Stimulated activated CD8-positive, alpha-beta memory T cell treated with anti-CD3 and anti-CD28 coated beads, Interleukin-2, amount 100 ng/mL, for 48 hours (primary cell): Measurements from ENCODE around the gene CALR3.
"Not testable (repeated sequence)": the region's sequence is repeated elsewhere in the genome, so short reads cannot be mapped to it uniquely, and the experiment has no call there.

Experiments used
- DNase-seq, 2 donors: peaks; one replicate each; pipeline ENCODE4 v3.0.0-alpha.2; 2020; ENCODE audit warnings: low read depth in 2 of 2

Gene CALR3

DNA sequence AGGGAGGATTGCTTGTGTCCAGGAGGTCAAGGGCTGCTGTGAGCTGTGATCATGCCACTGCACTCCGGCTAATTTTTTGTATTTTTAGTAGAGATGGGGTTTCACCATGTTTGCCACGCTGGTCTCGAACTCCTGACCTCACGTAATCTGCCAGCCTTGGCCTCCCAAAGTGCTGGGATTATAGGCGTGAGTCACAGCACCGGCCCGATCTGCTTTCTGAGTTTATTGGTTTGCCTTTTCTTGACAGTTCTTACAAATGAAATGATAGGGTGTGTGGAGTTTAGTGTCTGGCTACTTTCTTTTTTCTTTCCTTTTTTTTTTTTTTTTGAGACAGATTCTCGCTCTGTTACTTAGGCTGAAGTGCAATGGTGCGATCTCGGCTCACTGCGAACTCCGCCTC is 1.1 kb upstream of the CALR3 start:
- no peak for DNase-seq

DNA sequence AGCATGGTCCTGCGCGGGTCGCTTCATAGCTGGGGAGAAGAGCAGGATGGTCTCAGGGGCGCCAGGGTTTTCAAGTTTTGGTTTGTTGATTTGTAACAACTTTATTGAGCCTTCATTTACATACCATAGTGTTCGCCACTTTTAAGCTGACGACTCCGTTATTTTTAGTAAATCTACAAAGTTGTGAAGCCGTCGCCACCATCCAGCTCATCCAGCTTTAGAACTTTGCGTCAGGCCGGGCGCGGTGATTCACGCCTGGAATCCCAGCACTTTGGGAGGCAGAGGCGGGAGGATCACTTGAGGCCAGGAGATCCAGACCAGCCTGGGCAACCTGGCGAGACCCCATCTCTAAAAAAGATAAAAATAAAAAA is 631 bp upstream of the CALR3 start:
- DNase-seq = no peak

DNA sequence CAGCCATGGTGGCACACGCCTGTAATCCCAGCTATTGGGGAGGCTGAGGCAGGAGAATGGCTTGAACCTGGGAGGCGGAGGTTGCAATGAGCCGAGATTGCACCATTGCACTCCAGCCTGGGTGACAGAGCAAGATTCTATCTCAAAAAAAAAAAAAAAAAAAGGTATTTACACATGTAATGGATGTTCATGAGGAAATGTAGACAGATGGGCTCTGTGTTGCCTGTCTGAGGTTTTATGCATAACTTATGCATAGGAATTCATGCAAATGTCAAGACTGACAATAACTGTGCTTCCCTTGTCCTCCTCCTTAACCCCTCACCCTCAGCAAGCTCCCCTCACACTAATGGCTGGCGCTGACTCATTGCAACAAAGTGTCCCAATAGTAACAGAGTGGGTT is 9.5 kb downstream of the CALR3 start:
- DNase-seq = not testable (repeated sequence)

DNA sequence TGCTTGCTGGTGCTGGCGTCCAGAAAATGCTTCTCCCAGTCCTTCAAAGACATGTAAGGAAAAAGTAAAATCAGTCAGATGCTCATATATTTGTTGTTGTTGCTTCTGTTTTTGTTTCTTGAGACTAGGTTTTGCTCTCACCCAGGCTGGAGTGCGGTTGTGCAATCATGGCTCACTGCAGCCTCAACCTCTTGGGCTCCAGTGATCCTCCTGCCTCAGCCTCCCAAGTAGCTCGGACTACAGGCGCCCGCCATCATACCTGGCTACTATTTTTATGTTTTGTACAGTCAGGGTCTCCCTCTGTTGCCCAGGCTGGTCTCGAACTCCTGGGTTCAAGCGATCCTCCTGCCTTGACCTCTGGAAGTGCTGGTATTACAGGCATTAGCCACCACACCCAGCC is 13.2 kb downstream of the CALR3 start:
- no peak for DNase-seq

DNA sequence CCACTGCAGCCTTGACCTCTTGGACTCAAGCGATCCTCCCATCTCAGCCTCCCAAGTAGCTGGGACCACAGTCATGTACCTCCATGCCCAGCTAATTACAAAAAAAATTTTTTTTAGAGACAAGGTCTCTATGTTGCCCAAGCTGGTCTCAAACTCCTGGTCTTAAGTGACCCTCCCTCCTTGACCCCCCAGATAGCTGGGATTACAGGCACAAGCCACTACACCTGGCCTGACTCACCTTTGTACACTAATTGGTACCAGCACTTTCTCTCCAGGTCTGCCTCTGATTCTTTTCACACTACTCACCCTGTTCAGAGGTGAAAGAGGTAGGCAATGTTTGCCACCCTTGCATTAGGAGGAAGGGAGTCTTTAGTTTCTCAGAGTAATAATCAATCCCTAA is 18.7 kb downstream of the CALR3 start:
- no peak for DNase-seq

DNA sequence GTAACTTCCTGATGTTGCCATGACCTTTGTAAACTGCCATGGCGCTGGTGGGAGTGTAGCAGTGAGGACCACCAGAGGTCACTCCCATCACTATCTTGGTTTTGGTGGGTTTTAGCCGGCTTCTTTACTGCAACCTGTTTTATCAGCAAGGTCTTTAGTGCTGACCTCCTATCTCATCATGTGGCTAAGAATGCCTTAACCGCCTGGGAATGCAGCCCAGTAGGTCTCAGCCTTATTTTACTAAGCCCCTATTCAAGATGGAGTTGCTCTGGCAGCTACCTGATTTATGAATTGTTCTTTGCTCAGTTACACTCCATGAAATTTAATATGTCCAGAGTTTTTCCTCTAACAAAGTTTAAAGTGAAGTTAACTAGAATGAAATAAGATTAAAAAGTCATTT is 19.6 kb downstream of the CALR3 start:
- no peak for DNase-seq

DNA sequence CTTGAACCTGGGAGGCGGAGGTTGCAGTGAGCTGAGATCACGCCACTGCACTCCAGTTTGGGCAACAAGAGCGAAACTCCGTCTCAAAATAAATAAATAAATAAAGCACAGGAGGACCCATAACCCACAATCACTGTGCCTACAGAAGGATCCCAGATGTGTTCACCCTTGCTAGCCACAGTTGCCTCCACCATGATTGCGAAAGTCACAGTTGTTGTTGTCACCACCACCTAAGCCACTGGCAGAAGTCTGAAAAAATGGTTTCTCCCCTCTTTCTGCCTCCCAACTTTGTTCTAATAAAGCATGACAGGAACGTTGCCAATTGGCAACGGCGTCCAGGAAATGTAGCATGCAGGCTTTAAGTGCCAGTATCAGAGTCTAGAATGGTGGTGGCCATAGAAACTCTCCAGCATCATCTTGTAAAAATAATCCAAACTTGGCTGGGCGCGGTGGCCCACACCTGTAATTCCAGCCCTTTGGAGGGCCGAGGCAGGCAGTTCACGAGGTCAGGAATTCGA is 22.0 kb downstream of the CALR3 start:
- no peak for DNase-seq

DNA sequence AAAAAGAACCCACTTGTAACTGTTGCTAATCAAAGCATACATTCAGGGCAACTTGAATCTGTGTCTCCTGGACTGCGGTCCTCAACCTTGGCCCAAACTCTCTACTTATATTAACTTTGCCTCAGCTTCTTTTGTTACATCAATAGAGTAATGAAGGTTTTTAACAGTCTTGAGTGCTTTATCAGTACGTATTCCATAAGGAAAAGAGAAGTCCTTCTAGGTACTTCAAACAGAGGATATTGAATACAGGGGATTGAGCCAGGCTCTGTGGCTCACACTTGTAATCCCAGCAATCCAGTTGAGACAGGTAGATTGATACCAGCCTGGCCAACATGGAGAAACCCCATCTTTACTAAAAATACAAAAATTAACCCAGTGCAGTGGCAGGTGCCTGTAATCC is 23.0 kb downstream of the CALR3 start:
- DNase-seq = no peak

DNA sequence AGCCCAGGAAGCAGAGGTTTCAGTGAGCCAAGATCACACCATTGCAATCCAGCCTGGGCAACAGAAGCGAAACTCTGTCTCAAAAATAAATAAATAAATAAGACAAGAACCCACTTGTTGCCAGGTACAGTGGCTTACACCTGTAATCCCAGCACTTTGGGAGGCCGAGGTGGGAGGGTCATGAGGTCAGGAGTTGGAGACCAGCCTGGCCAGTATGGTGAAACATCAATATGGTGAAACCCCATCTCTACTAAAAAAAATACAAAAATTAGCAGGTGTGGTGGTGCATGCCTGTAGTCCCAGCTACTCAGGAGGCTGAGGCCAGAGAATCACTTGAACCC is 23.4 kb downstream of the CALR3 start:
- not testable (repeated sequence) for DNase-seq

DNA sequence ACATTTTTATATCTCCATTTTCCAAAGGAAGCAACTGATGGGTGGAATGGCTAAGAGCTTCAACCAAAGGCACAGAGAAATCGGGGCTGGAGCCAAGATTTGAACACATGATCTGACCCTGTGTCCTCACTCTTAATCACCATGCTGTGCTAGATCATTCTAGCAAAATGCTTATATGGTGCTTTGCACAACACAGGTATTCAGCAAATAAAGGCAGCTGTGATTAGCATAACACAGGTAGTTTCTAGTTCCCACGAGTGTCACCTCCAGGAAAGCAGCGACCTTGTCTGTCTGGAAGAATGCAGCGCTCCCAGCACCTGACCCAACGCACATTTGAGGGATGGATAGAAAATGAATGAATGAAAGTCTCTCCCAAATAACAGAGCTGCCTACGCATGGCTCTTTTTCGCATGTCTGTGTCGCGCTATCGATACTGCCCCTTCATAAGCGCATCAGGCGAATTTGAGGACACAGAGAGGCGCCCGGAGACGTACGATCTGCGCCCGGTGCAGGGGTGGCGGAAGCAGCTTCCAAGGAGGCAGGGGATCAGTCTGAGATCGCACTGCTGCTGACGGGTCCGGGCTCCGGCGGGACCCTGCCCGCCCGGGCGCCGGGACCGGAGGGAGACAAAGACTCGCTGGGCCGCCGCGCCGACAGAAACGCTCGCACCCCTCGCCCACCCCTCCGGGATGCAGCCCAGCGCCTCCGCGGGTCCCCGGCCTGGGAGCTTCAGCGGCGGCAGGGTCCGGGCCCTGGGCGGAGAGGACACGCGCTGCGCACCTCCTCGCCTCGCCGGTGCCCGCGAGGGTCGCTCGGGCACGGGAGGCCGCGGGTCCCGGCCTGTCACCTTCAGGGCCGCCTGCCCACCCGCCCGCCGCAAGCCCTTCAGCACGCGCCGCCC is 24.8 kb downstream of the CALR3 start:
- DNase-seq = peak; percentile 10 to 14

DNA sequence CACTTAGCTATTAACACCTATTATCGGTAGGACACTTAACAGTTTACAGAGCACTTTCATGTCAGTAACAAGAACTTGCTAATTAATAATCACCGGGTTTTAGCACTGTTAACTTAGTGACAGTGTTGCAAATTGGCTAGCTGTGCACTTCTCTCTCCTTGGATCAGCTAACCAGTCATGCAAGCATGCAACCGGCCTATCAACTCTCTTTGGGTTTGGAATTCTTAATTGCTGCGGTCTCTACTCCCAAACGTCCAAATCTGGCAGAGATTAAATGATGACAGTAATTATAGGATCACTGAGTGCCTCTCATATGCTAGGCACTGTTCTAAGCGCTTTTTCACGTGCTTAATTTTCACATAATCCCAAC is 25.4 kb downstream of the CALR3 start:
- DNase-seq = no peak

DNA sequence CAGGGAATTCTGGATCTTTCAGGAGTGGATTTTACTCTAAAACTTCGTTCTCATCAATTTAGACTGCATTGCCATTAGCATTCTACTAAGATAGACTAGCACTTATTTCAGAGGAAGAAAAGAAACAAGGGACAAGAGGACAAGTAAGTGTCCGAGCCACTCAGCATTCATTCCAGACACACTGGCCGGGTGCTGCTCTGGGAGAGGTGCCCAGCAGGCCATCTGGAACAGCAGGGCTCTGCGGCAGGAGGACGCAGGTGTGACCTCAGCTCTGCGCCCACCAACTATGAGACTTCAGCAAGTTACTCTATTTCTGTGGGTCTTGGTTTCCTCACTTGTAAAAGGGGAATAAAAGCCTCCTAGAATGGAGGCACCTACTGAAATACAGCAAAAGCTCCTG is 28.4 kb downstream of the CALR3 start:
- DNase-seq = no peak

DNA sequence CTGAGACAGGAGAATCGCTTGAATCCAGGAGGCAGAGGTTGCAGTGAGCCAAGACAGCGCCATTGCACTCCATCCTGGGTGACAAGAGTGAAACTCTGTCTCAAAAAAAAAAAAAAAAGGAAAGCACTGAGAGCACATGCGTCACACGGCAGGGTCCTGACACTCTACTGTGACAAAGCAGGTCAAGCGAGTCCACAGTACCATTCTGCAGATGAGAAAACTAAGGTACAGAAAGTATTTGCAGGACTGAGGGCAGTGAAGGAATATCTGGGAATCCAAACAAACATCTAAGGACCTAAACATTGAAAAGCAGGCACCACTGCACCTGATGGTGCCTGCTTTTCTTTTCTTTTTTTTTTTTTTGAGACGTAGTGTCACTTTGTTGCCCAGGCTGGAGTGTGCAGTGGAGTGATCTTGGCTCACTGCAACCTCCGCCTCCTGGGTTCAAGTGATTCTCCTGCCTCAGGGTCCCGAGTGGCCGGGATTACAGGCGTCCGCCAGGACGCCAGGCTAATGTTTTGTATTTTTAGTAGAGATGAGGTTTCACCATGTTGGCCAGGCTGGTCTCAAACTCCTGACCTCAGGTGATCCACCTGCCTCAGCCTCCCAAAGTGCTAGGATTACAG is 29.1 kb downstream of the CALR3 start:
- not testable (repeated sequence) for DNase-seq

DNA sequence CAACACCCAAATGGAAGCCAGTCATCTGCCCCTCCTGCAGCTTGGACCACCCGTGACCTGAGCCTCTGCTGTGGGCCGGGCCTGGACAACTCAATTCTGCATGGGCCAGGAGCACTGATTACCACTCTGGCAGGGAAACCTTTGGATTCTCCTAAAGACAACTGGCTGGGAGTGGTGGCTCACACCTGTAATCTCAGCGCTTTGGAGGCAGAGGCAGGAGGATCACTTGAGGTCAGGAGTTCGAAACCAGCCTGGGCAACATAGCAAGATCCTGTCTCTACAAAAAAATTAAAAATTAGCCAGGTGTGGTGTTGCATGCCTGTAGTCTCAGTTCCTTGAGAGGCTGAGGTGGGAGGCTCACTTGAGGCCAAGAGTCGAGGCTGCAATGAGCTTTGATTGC is 30.7 kb downstream of the CALR3 start:
- DNase-seq = no peak

DNA sequence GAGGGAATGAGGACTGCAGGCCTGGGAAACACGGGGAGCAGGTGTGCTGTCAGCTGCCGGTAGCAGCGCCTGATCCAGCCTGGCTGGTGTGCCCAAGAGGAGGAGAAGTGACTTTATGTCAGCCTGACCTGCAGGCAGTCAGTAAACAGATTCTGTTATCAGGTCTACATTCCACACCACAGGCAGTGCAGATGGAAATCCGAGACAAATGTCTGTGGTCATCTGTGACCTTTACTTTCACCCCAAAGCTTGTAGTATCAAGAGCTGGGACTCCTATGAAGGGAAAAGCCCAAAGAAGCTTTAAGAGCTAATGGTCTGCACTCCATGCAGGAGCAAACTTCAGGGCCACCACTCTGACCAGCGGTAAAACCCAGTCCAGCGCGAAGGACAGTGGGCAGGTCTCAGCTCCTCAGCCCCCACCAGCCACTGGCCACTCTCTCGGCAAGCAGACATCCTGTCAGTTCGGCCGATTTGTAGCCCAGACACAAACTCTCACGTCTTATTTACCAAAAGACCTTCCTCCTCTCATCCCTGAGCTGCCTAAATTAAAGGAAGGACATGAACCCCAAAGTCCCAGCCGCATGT is 31.9 kb downstream of the CALR3 start:
- DNase-seq = no peak

DNA sequence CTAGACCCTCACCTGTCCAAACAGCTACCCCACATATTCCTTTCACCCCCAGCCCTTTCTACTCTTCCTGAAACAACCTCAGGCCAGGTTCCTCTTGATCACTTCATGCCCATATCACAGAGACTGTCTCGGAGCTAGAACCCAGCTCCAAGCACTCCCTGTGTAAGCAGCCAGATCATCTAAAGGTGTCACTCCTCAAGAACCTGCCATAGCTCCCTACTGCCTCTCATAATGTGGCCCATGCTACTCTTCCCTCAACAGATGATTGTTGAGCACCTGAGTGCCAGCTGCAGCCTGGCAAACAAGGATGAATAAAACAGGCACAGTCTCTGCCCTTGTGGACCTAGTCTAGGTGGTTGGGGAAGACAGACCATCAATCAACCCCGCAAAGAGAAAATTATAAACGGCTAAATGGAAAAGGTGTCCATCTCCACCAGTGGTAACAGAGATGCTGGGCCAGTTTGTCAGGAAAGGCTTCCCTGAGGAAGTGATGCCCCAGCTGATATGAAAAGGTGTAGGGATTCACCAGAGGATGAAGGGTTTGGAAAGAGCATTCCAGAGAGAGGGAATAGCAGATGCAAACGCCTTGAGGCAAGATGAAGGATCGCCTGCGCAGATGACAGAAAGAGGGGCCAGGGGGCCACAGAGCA is 32.5 kb downstream of the CALR3 start:
- no peak for DNase-seq

DNA sequence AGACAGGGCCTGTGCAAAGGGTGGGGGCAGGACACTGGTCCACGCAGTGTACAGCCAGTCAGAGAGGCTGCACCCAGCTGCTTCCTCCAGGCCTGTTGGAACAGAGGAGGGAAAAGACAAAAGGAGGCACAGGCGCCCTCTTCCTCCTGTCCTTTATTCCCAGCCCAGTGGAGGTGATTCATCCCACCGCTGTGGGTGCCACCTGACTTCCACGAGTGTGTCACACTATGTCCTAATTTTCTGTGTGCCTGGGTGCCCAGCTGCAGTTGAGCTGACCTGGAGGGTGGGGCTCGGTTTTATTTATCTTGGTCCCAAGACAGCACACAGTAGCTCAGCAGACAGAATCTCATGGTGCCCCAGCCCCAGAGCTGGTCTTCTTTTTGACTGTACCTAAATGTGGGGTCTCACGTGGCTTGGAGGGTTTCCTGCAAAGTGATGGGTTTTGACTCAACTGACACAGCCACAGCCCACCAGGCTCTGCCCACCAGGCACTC is 33.2 kb downstream of the CALR3 start:
- no peak for DNase-seq

DNA sequence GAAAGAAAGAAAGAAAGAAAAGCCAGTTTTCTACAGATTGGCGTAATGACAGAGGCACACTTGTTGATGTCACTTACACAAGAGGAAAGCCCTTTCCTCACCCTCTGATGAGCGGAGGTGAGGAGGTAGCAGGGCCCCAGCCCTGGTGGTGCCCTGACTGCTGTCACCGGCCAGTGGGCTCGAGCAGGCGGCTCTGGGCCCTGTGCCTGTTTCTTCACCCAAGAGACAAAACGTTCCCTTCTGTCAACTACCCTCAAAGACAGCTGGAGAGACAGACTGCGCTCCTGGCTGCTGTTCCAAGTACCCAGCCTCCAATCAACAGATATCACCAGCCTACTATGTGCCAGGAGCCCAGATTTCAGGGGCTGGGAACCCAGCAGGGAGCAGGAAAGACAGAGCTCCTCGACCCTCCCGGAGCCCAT is 34.3 kb downstream of the CALR3 start:
- DNase-seq = no peak

DNA sequence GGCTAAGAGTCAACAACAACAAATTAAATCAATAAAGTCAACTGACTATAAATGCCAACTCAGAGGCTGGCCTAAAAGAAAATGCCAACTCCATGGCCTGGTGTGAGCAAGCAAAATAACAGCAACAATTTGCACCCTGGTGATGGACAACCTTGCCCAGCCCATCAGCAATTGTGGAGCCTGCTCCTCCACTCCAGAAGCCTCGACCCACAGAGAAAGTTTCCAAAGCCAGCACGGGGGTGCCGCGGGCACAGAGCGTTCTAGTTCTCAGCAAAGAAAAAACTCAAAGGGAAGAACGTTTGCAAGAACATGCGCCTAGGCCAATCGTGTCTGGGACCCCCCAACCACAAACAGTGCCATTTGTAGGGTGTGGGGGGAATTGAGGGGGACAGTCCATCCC is 35.5 kb downstream of the CALR3 start:
- no peak for DNase-seq

DNA sequence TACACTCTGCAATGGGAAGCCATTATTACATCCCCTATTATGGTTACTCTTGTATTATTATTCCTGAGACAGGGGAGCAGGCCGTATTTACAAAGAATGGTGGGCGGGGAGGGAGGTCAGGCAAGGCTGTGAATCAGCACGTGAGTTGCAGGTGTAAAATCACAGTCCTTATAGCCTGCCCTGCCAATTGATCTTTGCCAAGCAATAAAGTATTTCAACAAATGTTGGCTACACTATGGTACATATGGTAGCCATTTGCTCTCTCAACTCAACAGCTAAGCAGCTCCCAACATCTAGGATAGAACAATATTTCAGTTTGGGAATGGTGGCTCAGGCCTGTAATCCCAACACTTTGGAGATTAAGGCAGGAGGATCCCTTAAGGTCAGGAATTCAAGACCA is 36.3 kb downstream of the CALR3 start:
- DNase-seq = no peak

DNA sequence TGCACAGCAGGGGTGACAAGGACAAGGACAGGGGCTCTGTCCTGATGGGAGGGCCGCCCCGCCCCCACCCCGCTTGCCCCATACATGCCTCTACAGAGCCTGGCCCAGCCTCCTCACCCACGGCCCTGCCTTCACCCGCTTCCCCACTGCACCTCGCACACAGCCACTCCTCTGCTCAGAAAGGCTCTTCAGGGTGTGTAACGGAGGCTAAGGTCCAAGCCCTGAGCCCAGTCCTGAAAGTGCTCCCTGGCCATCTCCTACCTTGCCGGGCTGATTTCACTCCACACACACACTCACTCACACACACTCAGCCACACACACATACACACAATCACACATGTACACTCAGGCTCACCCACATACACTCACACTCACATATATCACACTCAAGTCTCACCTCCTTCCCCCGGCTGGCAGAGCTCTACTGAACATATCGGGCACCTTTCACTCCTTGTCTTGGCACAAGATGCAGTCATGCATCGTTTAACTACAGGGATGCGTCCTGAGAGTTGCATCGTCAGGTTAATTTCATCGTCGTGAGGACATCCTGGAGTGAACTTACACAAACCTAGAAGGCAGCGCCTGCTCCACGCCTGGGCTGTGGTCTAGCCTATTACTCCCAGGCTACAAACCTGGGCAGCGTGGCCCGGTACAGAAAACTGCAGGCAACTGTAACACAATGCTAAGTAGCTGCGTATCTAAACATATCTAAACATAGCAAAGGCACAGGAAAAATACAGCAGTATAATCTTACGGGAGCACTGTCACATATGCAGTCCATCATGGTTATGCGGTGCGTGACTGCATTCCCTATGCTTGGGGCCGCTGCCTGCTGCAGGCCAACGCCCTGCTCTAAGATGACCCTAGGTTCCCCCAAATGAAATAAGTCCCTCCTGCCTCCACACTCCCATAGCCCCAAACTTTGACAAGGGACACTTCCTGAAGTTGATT is 37.3 kb downstream of the CALR3 start:
- DNase-seq = no peak
